SHP77 treated with DMSO at 0.1 percent for 48 hours (cell line): ENCODE data around the gene PTAFR.
A peak's percentile ranks its signal among the peaks of the same experiment; 100 is the strongest.

ENCODE experiments used
- DNase-seq: peaks from one replicate; lab custom pipeline; 2025; lab: John Stamatoyannopoulos, UW

PTAFR gene

DNA sequence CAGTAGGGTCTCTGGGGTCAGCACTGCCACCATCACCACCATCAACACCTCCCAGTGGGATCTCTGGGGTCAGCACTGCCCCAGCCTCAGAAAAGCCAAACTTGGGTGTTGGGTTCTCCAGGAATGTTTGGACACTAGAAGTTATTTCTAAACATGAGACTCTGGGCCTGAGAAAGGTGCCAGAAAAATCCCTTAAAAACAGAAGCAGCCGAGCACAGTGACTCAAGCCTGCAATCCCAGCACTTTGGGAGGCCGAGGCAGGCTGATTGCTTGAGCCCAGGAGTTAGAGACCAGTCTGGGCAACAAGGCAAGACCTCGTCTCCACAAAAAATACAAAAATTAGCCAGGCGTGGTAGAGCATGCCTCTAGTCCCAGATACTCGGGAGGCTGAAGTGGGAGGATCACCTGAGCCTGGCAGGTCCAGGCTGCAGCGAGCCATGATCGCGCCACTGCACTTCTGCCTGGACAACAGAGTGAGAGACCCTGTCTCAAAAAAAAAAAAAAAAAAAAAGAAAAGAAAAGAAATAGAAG lies 470 bp downstream of the PTAFR start:
- no peak for DNase-seq

DNA sequence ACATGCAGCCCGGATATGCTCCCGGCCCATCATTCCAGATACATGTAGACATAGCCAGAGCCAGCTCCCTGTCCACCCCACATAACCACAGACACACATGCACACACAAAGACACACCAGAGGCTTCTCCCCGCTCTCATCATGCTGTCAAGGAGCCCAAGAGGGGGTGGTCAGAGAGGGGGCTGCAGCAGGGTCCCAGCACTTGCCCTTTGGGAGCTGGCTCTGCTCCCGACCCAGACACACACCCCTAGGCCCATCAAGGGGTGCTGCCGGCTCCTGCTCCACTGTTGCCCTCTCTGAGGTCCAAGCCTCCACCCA lies 2.6 kb downstream of the PTAFR start:
- DNase-seq: no peak

DNA sequence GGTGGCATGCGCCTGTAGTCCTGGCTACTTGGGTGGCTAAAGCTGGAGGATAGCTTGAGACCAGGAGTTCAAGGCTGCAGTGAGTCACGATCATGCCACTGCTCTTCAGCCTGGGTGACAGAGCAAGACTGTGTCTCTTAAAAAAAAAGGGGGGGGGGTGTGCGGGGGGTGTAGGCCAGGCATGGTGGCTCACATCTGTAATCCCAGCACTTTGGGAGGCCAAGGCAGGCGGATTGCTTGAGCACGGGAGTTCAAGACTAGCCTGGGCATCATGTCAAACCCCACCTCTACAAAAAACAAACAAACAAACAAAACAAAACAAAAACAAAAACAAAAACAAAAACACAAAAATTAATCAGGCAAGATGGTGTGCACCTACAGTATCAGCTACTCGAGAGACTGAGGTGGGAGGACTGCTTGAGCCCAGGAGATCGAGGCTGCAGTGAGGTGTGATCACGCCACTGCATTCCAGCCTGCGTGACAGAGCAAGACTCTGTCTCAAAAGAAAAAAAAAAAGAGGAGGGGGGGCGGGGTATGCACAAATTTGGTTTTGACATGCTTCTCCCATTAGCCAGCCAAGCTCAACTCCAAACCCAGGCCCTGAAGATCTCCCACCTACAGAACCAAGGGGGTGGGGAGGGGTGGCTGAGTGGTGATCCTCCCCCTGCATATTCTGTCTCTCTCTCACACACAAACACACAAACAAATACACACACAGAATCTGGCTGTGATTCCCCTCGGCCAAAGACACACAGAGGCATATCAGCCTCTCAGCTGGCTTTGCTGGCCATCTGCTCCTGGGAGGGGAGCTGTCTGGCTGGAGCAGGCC lies 3.1 kb downstream of the PTAFR start:
- no peak for DNase-seq

DNA sequence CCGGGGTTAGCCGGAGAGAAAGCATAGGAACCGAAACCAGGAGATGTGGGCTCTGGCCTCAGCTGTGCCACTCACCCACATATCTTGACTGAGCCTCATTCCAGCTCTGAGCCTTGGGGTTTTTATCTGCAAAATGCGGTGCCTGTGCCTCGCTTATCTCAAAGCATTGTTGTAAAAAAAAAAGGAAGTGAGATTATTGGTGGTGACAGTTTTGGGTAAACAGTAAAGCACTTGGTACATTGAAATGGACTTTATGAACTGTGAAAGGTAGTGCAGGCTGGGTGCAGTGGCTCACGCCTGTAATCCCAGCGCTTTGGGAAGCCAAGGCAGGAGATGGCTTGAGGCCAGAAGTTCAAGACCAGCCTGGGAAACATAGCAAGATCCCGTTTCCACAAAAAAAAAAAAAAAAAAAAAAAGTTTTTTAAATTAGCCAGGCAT lies 3.8 kb downstream of the PTAFR start:
- DNase-seq: no peak

DNA sequence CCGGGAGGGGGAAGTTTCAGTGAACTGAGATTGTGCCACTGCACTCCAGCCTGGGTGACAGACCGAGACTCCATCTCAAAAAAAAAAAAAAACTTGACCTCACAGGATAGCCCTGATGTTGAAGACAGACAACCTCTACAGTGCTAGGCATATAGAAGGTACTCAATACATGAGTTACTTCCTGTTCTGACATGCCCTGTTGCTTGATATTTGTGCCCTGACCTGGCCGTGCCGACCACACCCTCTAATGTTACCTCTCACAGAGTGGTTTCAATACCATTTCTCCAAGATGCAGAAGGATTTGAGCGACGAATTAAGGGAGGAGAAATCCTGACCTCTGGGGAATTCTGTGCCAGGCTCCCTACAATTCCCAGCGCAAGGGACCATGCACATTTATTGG lies 5.2 kb downstream of the PTAFR start:
- no peak for DNase-seq

DNA sequence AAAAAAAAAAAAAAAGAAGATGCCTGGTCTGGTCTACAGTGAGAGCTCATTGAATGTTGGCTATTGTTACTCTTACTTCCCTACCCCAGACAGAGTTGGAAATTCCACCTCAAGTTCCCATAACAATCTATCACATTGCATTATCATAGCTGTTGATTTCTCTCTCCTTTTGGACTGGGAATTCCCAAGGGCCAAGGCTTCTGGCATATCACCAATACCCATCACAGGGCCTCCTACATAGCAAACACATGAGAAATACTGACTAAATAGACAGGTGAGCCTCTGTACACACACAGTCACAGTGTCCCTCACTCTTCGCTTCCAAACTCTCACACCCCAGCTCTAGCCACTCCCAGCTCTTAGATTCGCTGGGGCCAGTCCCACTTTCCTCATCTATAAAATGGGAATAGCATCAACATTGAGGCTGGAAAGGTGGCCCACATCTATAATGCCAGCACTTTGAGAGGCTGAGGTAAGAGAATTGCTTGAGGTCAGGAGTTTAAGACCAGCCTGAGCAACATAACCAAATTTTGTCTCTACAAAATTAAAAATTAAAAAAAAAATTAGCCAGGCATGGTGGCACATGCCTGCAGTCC lies 6.4 kb downstream of the PTAFR start:
- DNase-seq: no peak

DNA sequence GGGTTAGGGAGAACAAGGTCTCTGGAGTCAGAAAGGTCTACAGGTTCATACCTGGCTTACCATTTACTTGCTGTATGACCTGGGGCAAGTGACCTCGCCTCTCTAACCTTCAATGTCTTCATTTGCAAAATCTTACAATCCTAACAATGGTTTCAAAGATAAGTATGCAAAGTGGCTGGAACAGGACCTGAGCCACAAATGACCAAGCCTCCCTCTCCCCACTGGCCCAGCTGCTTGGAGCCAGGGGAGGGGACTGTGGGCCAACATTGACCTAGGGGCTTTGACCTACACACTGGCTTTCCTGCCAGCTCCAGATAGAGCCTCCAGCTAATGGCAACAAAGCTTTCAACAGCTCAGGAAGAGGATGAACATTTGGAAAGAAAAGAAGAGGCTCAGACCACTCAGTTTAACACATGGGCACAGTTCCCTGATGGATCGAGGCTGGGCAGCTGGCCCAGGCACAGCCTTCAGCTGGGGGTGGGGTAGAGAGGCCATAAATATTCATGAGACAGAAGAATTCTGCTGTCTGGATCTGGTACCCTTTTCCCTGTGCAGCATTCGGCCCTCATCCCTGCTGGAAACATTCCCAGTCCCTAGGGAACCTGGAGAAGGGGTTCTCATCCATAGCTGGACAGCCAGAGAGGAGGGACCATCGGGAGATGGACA lies 12.9 kb downstream of the PTAFR start:
- no peak for DNase-seq

DNA sequence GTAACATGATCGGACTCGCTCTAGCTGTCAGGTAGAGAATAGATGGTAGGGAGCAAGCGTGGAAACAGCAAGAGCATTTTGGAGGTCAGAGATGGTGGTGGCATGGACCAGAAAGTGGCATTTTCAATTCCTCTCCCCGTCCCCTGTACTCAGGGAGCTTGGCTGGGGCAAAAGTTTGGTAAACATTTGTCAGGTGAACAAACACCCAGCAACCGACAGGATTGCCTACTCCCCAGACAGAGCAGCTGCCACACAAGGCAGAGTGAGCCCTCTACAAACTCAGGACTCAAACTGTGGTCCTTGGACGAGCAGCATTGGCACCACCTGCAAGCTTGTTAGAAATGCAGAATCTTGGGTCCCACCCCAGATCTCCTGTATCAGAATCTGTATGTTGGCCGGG lies 14.3 kb downstream of the PTAFR start:
- DNase-seq: peak; percentile 50

DNA sequence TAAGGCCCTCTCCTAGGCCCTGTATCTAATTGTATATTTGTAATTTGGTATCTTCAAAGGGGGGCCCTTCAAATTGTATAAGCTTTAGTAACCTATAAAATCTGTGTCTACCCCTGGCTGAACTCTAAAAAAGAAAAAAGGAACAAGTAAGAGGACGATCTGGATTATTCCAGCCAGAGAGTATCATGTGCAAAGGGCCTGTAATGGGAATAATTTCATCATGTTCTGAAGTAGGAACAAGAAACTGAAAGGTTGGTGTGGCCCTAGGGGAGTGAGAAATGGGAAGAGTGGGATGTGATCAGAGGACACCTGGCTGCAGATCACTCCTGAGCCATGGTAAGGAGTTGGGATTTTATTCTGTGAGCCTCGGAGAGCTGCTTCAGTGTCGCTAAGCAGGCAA lies 14.7 kb downstream of the PTAFR start:
- DNase-seq: no peak

DNA sequence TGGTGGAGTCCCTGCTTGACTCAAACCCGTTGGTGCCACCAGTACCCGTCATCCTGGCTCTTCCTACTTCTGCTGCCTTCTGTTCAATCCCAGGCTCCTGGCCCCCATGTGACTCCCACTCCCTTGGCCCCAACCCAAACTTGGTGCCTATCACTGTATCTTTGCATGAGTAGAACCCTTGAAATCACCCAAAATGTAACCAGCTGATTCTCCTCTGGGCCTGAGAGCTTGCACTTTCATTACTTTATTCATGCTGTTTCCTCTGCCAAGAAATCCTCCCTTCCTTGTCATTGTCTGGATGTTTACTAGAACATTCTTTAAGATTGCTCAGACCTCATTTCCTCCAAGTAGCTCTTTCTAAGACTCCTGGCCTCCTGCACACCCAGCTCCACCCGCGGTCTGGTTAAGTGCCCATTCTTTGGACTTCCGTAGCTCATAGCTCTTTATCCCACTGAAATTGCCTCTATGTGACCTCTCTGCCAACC lies 15.7 kb downstream of the PTAFR start:
- no peak for DNase-seq

DNA sequence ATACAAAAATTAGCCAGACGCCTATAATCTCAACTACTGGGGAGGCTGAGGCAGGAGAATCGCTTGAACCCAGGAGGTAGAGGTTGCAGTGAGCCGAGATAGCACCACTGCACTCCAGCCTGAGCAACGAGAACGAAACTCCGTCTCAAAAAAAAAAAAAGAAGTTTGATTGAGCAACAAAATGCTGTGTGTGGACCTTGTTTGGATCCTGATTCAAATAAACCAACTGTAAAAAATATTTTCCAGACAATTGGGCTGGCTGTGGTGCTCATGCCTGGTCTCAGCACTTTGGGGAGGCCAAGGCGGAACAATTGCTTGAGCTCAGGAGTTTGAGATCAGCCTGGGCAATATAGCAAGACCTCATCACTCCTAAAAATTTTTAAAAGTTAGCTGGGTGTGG lies 16.8 kb downstream of the PTAFR start:
- DNase-seq: no peak

DNA sequence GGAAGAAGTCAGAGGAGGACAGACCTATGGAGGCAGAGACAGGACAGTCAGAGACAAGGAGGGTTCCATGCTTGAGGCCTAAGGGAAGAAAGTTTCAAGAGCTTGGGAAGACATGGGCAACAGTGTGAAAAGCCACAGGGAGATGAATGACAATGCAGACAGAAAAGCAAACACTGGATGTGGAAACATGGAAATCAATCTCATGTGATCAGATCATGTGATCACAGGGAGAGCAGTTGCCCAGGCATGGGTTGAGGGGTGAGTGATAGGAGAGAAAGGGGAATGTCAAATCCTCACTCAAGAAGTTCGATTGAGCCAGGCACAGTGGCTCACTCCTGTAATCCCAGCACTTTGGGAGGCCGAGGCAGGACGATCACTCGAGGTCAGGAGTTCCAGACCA lies 17.2 kb downstream of the PTAFR start:
- no peak for DNase-seq

DNA sequence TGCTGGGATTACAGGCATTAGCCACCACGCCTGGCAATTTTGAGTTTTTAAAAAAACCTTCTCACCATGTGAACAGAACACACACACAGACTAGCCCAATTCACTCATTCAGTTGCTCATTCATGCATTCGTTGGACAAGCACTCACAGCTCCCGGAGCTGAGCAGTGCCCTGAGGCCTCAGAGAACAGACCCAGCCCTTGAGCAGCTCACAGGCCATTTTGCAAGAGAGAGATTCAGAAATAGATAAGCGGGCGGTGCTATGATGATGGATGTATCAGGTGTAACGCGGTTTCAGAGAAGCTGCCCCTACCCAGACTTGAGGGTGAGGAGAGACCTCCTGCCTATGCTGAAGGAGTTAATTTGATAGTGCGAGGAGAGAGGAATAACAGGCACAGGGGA lies 18.6 kb downstream of the PTAFR start:
- no peak for DNase-seq

DNA sequence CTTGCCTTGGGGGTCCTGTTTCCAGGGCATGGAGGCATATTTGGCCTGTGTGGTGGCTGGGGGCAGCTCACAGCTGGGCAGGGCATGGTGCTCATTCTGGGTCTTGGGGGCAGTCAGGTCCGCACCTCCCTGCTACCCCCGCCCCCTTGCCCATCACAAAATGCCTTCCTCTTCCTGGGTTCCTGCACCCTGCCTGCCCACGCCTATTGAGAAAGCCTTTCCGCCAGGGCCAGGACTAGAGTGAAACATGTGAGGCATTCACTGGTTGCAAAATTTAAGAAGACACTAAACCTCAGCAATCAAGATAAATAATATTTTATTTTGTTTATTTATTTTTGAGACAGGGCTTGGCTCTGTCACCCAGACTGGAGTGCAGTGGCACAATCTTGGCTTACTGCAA lies 19.7 kb downstream of the PTAFR start:
- no peak for DNase-seq

DNA sequence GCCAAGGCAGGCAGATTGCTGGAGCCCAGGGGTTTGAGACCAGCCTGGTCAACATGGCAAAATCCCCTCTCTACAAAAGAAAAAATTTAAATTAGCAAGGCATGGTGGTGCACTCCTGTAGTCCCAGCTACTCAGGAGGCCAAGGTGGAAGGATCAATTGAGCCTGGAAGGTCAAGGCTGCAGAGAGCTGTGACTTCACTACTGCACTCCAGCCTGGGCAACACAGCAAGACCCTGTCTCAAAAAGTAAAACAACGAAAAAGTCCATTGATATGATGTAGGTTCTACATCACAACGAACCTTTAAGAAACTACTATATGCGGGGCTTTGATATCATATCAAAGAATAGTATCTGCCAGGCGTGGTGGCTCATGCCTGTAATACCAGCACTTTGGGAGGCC lies 20.9 kb downstream of the PTAFR start:
- DNase-seq: no peak

DNA sequence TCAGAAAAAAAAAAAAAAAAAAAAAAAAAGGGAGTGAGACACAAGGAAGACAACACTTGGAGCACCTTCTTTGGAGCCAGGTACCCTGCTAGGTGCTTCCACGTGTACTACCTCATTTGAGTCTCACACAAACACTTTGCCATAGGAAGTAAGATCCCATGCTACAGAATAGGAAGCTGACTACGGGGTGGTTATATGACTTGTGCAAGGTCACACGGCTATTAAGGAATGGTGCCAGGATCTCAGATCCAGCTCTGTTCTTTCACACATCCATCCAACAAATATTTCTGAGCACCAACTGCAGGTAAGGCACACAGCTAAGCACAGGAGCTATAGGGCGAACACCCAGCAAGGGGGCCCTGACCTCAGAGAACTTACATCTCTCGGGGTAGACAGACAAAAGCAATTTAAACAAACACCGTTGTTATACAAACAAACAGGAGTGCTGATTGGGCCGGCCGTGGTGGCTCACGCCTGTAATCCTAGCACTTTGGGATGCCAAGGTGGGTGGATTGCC lies 22.4 kb downstream of the PTAFR start:
- no peak for DNase-seq

DNA sequence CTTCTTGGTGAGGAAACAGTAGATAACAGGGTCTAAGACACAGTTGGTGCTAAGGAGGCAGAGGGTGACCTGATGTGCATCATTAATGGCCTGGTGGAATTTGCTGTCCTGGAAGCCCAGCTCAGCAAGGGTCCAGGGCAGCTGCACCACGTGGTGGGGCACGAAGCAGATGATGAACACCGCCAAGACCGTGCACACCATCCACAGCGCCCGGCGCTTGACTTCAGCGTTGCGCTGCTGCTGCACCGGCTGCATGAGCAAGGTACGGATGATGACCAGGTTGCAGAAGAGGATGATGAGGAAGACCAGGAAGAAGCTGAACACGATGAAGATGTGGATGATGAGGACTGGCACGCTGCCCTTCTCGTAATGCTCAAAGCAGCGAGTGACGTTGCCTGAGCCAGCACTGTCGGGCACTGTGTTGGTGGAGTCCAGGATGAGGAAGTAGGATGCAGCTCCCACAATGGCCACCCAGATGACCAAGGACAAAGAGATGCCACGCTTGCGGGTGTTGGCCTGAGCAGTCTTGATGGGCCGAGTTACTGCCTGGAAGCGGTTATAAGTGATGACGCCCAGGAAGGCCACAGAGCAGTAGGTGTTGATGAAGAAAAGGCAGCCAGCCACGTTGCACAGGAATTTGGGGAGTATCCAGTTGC lies 26.2 kb downstream of the PTAFR start:
- DNase-seq: no peak

DNA sequence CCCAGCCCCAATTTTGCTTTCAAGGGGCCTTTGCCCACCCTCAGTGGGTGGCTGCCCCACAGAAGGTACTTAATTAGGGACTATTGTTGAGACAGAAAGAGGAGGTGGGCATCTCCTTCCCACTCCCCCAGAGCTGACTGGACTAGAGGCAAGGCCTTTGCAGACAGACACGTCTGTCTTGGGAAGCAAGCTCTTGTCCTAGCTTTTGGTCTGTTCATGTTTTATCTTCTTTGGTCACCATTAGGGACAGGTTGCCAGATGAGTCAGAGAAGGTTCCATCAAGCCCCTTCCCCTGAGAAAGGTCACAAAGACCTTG lies 27.7 kb downstream of the PTAFR start:
- DNase-seq: no peak

DNA sequence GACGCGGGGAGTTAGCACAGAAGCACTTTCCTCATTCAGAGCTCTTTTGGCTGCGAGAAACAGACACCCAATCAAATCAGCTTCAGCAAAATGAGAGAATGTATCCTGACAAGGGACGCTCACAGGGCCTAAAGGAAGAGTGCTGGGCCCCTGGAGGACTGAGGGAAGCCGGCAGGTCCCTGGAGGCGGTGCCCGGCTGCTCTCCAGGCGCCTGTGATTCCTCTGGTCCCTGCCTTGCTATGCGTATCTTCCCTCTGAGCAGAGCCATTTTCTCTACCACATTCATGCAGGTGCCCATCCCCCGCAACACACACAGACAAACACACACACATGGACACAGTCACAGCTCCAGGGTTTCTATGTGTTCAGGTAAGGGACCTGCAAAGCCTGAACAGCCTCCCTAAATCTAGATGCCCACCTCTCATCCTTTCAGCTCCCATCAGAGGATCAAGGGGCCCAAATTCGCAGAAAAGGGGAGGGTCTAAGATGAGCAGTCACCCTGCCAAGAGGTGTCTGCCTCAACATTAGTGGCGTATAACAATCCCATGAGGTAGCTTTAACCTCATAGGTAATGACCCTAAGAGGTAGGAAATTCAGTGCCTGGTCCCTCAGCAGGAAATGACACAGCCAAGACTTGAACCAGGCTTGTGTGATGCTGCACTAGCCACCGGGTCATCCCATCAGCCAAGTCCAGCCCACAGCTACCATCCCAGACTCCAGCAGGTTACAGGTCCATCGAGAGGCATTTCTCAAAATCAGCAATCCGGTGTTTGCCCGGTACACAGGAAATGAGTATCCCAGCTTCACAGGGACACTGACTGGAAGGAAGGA lies 29.0 kb downstream of the PTAFR start:
- DNase-seq: no peak

DNA sequence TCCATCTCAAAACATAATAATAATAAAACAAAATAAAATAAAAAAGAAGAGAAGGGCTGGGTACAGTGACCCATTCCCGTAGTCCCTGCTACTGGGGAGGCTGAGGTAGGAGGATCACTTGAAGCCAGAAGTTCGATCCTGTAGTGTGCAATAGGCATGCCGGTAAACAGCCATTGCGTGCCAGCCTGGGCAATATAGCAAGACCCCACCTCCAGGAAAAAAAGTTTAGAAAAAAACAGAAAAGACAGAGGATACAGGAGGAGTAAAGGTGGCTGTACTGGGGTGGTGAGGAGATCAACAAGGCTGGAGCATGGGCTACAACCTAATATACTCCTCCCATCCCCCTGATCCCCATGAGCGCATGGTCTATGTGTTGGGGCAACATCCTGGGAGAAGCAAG lies 30.8 kb downstream of the PTAFR start:
- no peak for DNase-seq
